Neural progenitor cell (in vitro differentiated cells): Measurements from ENCODE around the gene NR1H4. TPM values are rescaled to one million over a fixed set of nuclear protein-coding genes. Genes with fewer than 3 reads are reported as not detected.

ENCODE experiments used
- DNase-seq: peaks from one replicate; pipeline ENCODE4 v3.0.0-alpha.2; 2016; ENCODE audit warnings: low spot score
- H2AFZ ChIP-seq: fragments of 200-600 bp; sonication (generic); replicated peaks from 2 replicates; pipeline ENCODE4 v1.6.1; 2016; ENCODE audit warnings: antibody characterized with exemption
- H3F3A ChIP-seq: fragments of 200-600 bp; sonication (generic); 2 replicates; pipeline ENCODE4 v1.6.1; 2016; ENCODE audit warnings: antibody characterized with exemption, low read depth
- H3K27ac ChIP-seq: fragments of 200-600 bp; sonication (generic); 2 replicates; pipeline ENCODE4 v1.5.1; 2016; ENCODE audit warnings: mild to moderate bottlenecking
- H3K27me3 ChIP-seq: fragments of 200-600 bp; sonication (generic); 2 replicates; pipeline ENCODE4 v1.6.1; 2016; ENCODE audit warnings: mild to moderate bottlenecking, moderate library complexity
- H3K36me3 ChIP-seq: fragments of 200-600 bp; sonication (generic); 2 replicates; pipeline ENCODE4 v1.5.1; 2016
- H3K4me1 ChIP-seq: fragments of 200-600 bp; sonication (generic); 2 replicates; pipeline ENCODE4 v1.6.1; 2016; ENCODE audit warnings: mixed run types
- H3K4me2 ChIP-seq: fragments of 200-600 bp; sonication (generic); 2 replicates; pipeline ENCODE4 v1.6.1; 2016
- H3K4me3 ChIP-seq: fragments of 200-600 bp; sonication (generic); 2 replicates; pipeline ENCODE4 v1.5.1; 2016
- H3K79me2 ChIP-seq: fragments of 200-600 bp; sonication (generic); 2 replicates; pipeline ENCODE4 v1.6.1; 2016; ENCODE audit warnings: low read depth
- H3K9ac ChIP-seq: fragments of 200-600 bp; sonication (generic); 2 replicates; pipeline ENCODE4 v1.6.1; 2016
- H3K9me3 ChIP-seq: fragments of 200-600 bp; sonication (generic); 2 replicates; pipeline ENCODE4 v1.5.1; 2016; ENCODE audit warnings: low read depth
- H4K20me1 ChIP-seq: fragments of 200-600 bp; sonication (generic); 2 replicates; pipeline ENCODE4 v1.6.1; 2016; ENCODE audit warnings: low read depth
- H3K27ac Mint-ChIP-seq: 3 replicates; pipeline ENCODE4 v1.8.0; 2021; ENCODE audit warnings: mixed read lengths
- H3K27me3 Mint-ChIP-seq: 2 replicates; pipeline ENCODE4 v1.8.0; 2022; ENCODE audit warnings: low read depth, mild to moderate bottlenecking, inconsistent platforms, moderate library complexity, mixed read lengths; ENCODE audit not compliant: insufficient read depth
- H3K36me3 Mint-ChIP-seq: 3 replicates; pipeline ENCODE4 v1.8.0; 2021; ENCODE audit warnings: mixed read lengths
- H3K4me1 Mint-ChIP-seq: 3 replicates; pipeline ENCODE4 v1.8.0; 2021; ENCODE audit warnings: mixed read lengths
- H3K4me3 Mint-ChIP-seq: 3 replicates; pipeline ENCODE4 v1.8.0; 2021; ENCODE audit warnings: mild to moderate bottlenecking, moderate library complexity, mixed read lengths
- H3K9me3 Mint-ChIP-seq: 3 replicates; pipeline ENCODE4 v1.8.0; 2020; ENCODE audit warnings: mixed read lengths
- CTCF ChIP-seq: fragments of 200-600 bp; sonication (generic); IDR thresholded peaks from 2 replicates; pipeline ENCODE4 v1.5.1; 2017; ENCODE audit warnings: antibody characterized with exemption, mild to moderate bottlenecking
- EZH2 ChIP-seq: fragments of 200-600 bp; sonication (generic); IDR thresholded peaks from 2 replicates; pipeline ENCODE4 v1.6.1; 2017; ENCODE audit warnings: antibody characterized with exemption, mild to moderate bottlenecking, moderate library complexity
- EZH2phosphoT487 ChIP-seq: fragments of 200-600 bp; sonication (generic); IDR thresholded peaks from 2 replicates; pipeline ENCODE4 v1.6.1; 2017; ENCODE audit warnings: antibody characterized with exemption
- total RNA-seq: library from RNA; depleted of rRNA; stranded (reverse); fragments of >200 nt; gene quantifications from 2 replicates; pipeline ENCODE4 v1.2.3, GENCODE V29; 2015; ENCODE audit warnings: low replicate concordance

The NR1H4 gene
- total RNA-seq, 1 donor from 2014 or later: not detected

DNA sequence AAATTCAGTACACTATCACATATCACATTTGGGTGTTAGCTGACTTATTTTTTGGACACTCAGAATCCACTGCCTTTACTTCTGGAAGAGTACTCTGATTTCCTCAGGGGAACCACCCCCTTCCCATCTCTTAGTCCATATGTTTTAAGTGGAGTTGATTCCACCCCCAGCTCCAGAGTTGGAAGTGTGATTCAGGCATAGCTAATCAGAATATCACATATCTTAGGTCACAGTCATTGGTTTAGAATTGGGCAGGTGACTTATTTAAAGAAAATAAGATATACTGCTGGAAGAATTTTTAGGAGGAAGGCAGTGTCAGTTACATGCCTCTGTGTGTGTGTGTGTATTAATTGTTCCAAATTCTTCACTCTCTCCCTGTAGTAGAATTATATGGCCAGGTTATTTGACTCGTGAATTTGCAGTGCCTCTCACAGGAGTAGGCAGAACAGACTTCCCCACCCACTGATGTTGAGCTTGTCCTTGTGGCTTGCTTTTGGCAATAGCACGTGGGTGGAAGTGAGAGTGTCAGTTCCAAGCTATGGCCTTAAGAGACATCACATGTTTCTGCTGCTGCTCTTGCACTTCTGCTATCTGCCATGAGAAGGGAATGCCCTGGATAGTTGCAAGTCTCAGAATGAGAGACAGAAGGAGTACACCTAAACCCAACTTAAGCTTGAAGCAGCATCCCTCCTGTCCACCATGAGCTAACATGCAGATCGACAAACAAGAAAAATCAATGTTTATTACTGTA is 93.4 kb downstream of the NR1H4 start:
- H4K20me1 ChIP-seq: no peaks in the 10 kb centered on the region
- Mint-ChIP-seq H3K4me3 (no peak overlapping the region), H3K9me3 (no peaks in the 10 kb centered on the region), H3K27ac (no peak overlapping the region), H3K36me3 (no peaks in the 10 kb centered on the region), H3K4me1 (peaks cover 7% of the 10 kb centered on the region), H3K27me3 (no peaks in the 10 kb centered on the region)
- no peak overlapping the region for H3K9ac ChIP-seq
- TF ChIP-seq EZH2phosphoT487 (no peak), EZH2 (no peak), CTCF (no peak)
- peaks cover 23% of the 10 kb centered on the region for H3K4me1 ChIP-seq
- H3K4me3 ChIP-seq: no peak overlapping the region
- H3K4me2 ChIP-seq: no peak overlapping the region
- H3K9me3 ChIP-seq: no peaks in the 10 kb centered on the region
- no peaks in the 10 kb centered on the region for H3K36me3 ChIP-seq
- no peaks in the 10 kb centered on the region for H3F3A ChIP-seq
- no peak overlapping the region for H3K27ac ChIP-seq
- no peak for DNase-seq
- peaks cover 12% of the 10 kb centered on the region for H3K27me3 ChIP-seq
- no peak overlapping the region for H2AFZ ChIP-seq
- H3K79me2 ChIP-seq: no peaks in the 10 kb centered on the region

DNA sequence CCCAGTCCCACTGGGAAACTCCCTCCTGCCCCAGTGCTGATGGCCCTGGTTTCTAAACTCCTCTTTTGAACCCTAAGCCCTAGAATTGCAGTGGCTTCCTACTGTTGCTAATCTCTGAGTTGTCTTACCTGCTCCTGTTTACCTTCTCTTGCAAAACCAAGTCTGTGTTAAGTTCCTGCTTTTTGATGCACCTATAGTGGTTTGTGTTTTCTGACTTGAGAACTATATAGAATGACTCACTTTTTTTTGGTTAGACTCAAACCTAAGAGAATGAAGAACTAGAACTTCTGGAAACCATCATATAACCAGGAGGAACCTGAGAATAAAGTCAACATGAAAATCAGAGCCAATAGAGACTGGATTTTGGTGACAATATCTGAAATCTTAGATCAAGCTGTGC is 94.3 kb downstream of the NR1H4 start:
- Histone ChIP-seq H3K4me2 (no peak overlapping the region), H3K36me3 (no peaks in the 10 kb centered on the region), H3K9me3 (no peaks in the 10 kb centered on the region), H3K4me3 (no peak overlapping the region), H3K4me1 (peaks cover 23% of the 10 kb centered on the region), H3F3A (peaks cover 2% of the 10 kb centered on the region), H3K27me3 (peaks cover 21% of the 10 kb centered on the region), H4K20me1 (no peaks in the 10 kb centered on the region), H3K79me2 (no peaks in the 10 kb centered on the region), H3K9ac (no peak overlapping the region), H3K27ac (no peak overlapping the region), H2AFZ (no peak overlapping the region)
- Mint-ChIP-seq H3K4me1 (peaks cover 9% of the 10 kb centered on the region), H3K4me3 (no peak overlapping the region), H3K27ac (no peak overlapping the region), H3K36me3 (no peaks in the 10 kb centered on the region), H3K27me3 (peaks cover 2% of the 10 kb centered on the region), H3K9me3 (no peaks in the 10 kb centered on the region)
- no peak for TF ChIP-seq EZH2
- no peak for TF ChIP-seq EZH2phosphoT487
- TF ChIP-seq CTCF: no peak
- no peak for DNase-seq

DNA sequence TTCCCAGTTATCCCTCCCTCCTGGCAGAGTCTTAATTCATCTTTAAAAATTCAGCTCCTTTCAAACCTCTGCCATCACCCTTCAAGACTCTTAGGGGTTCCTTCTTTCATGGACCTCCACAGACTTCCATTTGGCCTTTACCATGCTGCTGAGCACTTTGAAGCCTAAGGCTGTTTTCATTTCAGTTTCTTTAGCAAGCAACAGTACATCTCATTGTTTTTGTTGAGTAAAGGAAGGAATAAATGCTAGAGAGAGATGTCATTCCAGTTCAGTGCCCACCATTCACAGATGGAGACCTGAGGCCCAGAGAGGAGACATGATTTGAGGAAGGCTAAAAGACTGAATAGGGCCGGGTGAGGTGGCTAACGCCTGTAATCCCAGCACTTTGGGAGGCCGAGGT is 98.5 kb downstream of the NR1H4 start:
- Histone ChIP-seq H3K4me1 (peaks cover 11% of the 10 kb centered on the region), H4K20me1 (peaks cover 14% of the 10 kb centered on the region), H3K4me2 (no peak overlapping the region), H3K27ac (no peak overlapping the region), H2AFZ (no peak overlapping the region), H3K9me3 (no peaks in the 10 kb centered on the region), H3K36me3 (no peaks in the 10 kb centered on the region), H3K79me2 (peaks cover 27% of the 10 kb centered on the region), H3K9ac (no peak overlapping the region), H3K27me3 (peaks cover 29% of the 10 kb centered on the region), H3K4me3 (no peak overlapping the region), H3F3A (peaks cover 11% of the 10 kb centered on the region)
- Mint-ChIP-seq H3K36me3 (no peaks in the 10 kb centered on the region), H3K4me1 (peaks cover 15% of the 10 kb centered on the region), H3K4me3 (peak overlapping the region; percentile 63), H3K27me3 (peaks cover 2% of the 10 kb centered on the region), H3K27ac (no peak overlapping the region), H3K9me3 (no peaks in the 10 kb centered on the region)
- TF ChIP-seq CTCF: no peak
- no peak for TF ChIP-seq EZH2
- TF ChIP-seq EZH2phosphoT487: no peak
- no peak for DNase-seq
